Amygdala (tissue), 56 donors: ENCODE results near the gene TGFBR3L.

Source experiments
- DNase-seq, 56 donors: peaks; one replicate each; lab custom pipeline; 2025; lab: John Stamatoyannopoulos, UW

Gene TGFBR3L

DNA sequence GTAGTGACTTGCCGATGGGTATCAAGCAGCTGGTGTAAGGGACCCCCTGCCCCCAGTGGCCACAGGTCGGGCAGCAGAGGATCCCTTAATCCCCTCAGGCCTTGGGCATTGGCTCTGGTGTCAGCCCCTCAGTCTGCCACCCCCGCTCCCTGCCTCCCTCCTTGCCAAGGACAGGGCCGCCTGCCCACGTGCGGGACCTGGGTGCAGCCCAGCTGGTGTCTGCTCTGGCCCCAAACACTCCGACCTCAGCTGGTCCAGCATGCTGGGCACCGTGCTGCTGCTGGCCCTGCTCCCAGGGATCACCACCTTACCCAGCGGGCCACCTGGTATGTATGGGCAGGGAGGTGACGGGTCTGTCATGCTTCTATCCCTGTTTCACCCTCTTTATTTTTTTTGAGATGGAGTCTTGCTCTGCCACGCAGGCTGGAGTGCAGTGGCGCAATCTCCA lies at the start of gene TGFBR3L:
Gene TGFBR3L, plus strand, starts transcription at position 233 of the 448 bp plus-strand sequence.
- DNase-seq: no peak

- DNase-seq: no peak
Measured at GRCh38 chr19:7865262-7865911, 49.2 kb upstream of the TGFBR3L start.

DNA sequence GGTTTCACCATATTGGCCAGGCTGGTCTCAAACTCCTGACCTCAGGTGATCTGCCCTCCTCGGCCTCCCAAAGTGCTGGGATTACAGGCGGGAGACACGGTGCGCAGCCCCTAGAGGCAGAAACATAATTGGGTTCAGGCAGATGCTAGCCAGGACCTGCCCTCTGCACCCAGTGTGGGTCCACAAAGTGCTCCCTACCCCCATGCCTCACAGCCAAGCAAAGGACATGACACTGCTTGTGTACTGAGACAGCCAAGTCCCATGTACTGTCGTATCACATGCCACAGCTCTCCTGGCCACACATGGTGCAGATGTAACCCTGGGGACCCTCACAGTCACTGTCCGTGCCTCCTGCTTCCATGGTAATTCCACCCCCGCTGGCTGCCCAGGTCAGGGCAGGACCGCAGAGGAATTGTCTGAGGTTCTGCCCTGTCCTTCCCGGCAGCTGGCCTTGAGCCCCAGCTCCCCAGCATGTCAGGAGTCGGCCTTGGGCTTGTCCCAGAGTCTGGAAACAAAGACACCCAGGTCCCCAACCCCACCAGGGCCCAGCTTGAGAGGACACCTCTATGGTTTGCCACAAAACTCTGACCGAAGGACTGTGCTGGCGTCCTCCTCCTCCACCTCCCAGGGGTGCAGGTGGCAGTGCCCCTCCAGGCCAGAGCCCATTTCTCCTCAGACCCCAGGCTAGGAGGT lies 48.1 kb upstream of the TGFBR3L start:
- DNase-seq: no peak

DNA sequence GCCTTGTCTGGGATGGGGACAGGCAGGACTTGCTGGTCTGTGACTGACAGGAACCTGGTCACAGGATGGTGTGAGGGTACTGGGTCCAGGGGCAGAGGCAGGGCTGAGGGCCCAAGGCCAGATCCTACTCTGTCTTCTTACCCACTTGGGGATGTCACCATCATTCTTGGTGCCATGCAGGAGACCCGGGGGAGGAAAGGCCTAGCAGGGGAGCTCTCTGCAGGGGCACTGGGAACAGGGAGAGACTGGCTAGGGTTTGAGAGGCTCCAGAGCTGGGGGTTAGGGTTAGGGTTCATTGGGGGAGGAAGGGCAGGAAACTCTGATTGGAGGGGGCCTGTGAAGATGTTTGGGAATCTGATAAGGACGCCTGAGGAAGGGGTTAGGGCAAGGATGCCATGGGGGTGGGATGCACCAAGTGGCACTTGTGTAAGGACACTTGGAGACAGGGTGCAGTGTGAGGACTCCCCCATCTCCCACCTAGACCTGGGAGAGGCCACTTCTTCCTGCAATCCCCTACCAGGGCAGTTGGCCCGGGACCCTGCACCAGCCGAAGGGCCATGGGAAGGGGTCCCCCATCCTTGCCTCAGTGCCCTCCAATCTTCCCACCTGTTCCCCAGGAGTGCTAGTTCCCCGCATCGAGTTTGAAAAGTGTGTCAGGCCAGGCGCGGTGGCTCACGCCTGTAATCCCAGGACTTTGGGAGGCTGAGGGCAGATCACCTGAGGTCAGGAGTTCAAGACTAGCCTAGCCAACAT lies 47.4 kb upstream of the TGFBR3L start:
- DNase-seq: no peak

GRCh38 chr19:7868326-7868670 lies 46.3 kb upstream of the TGFBR3L start:
- DNase-seq: no peak

DNA sequence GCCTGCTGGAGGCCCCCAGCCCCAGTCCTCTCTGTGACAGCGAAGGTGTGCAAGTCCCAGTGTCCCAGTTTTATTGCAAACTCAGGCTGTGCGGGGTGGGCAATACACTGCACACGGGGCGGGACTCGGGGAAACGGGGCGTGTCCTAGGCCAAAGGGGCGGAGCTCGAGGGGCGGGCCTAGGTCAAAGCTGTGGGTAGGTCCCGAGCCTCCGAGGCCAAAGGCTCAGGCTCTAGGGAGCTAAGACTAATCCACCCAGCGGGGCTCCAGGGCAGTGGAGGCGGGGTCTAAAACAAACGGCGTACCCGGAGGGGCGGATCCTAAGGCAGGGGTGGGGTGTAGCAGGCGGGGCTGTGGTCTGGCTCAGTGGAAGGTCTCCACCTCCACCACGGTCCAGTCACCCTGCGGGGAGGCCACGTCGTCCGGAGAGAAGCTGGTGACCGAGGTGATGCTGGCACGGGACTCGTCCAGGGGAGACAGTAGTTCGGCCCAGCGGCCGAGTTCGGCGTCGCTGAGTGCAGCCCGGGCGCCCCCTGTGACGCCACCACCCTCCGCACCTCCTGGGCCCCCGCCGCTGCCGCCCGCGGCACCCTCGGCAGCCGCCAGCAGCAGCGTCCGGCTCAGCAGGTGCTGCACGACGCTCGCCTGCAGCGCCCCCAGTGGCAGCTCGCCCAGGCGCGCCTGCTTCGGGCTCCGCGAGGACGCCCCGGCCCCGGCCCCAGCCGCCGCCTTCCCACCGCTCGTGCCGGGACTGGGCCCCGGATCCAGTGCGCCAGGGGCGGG lies 45.8 kb upstream of the TGFBR3L start:
- DNase-seq: peak in 31 of 56 donors; percentile 18 to 81 (median 49)

DNA sequence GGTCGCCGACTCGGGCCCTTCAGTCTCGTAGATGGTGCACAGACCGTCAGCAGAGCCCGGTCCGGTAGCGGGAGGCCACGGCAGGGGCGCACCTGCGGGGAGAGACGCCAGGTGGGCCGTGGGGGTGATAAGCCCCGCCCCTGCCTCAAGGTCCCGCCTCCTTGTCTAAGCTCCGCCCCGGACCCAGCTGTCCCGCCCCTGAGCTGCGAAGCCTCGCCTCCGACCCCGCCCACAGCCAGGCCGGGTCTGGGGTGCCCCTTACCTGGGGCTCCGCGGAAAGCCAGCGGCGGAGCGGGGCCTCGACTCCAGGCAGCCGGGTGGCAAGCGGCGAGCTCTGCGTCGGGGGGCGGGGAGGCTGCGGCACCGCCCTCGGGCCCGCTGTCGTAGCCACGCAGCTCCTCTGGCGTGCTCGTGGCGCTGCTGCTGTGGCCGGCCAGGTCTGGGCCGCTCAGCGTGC lies 45.1 kb upstream of the TGFBR3L start:
- DNase-seq: peak in 29 of 56 donors; percentile 23 to 70 (median 45)

- DNase-seq: peak in 18 of 56 donors; percentile 19 to 84 (median 44)
Measured at GRCh38 chr19:7869910-7870511, 44.6 kb upstream of the TGFBR3L start.

DNA sequence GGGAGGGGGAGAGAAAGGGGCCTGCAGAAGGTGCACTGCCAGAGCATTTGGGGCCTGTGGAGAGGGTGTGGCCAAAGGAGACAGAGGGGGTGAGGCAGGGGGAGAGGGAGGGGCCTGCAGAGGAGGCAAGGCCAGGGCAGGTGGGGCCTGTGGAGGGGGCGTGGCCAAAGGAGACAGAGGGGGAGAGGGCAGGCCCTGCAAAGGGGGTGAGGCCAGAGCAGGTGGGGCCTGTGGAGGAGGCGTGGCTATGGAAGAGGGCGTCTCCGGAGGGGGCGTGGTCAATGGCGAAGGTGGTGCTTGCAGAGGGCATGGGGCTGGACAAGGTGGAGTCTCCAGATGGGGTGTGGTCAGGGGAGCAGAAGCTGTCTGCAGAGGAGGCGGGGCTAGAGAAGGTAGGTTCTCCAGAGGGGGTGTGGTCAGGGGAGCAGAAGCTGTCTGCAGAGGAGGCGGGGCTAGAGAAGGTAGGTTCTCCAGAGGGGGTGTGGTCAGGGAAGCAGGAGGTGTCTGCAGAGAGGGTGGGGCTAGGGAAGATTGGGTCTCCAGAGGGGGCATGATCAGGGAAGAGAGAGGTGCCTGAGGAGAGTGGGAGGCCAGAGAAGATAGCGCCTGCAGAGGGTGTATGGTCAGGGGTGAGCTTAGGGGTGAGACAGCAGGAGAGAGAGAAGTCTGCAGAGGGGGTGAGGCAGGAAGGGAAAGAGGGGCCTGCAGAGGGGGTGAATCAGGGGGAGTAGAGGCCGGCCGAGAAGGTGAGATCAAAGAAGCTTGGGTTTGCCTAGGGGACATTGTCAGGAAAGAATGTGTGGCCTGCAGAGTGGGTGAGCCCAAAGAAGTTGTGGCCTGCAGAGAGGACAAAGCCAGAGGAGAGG lies 43.8 kb upstream of the TGFBR3L start:
- peak in 31 of 56 donors; percentile 15 to 84 (median 40) for DNase-seq

DNA sequence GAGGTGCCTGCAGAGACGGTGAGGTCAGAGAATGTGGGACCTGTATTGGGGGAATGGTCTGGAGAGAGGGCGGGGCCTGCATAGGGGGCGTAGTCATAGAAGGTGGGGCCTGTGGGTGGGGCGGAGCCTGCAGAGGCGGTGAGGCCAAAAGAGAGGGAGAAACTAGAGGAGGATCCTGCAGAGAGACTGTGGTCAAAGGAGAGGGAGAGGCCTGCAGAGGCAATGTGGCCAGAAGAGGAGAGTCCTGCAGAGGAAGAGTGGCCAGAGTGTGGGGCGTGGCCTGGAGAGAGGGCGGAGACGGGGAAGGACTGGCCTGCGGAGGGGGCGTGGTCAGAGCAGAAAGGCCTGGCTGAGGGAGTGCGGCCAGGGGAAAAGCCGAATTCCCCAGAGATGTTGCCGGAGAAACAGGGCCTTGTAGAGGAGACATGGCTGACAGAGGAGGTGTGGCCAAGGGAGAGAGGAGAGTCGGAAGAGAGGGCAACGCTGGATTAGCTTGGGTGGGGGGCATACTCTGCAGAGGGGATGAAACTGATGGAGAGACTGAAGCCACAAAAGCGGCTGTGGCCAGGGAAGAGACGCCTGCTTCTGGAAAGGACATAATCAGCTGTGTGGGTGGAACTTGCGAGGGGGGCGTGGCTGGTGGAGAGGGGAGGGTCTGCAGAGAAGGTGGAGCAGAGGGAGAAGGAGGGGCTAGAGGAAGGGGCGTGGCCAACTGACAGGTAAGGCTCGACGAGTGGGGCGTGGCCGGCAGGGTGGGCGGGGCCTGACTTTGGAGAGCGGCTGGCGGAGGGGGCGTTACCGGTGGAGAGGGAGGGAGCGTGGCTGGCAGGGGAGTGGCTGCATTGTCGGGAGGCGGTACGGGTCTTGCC lies 43.0 kb upstream of the TGFBR3L start:
- peak in 47 of 56 donors; percentile 10 to 88 (median 50) for DNase-seq

DNA sequence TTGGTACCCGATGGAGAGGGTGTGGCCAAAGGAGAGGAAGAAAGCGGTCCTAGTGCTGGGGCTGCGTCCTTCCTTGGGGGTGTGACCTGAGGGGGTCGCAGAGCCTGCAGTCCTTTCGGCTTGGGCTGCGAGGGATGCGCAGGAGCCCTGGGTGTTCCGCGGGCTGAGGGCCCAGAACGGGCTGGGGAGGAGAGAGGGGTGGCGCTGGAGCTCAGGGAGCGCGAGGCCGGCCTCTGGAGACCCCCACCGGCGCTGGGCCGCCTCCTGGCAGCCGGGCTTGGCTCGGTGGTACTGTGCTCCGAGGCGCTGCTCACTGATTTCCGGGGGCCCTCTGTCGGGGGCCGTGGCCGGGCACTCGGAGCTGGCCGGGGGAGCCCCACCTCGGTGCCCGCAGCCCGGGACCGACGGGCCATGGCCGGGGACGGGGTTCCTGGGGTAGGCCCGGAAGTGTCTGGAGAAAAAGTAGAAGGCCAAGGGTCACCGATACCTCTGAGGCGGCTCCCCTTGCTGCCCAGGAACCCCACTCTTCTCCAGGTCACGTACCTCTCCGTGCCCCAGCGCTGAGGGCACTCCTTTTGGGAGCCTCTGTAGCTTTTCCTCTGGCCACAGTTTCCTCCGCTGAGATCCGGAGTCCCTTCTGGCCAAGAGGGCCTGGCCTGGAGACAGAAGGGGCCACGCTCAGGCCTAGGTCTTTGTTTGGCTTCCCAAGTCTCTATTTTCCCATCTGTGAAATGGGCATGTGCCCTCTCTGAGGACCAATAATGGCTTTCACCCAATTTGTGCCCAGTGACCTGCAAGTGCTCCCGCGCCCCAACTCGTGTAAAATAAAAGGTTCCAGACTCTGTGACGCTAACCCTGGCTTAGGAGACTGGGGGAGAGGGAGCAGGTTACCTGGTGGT lies 42.1 kb upstream of the TGFBR3L start:
- no peak for DNase-seq

DNA sequence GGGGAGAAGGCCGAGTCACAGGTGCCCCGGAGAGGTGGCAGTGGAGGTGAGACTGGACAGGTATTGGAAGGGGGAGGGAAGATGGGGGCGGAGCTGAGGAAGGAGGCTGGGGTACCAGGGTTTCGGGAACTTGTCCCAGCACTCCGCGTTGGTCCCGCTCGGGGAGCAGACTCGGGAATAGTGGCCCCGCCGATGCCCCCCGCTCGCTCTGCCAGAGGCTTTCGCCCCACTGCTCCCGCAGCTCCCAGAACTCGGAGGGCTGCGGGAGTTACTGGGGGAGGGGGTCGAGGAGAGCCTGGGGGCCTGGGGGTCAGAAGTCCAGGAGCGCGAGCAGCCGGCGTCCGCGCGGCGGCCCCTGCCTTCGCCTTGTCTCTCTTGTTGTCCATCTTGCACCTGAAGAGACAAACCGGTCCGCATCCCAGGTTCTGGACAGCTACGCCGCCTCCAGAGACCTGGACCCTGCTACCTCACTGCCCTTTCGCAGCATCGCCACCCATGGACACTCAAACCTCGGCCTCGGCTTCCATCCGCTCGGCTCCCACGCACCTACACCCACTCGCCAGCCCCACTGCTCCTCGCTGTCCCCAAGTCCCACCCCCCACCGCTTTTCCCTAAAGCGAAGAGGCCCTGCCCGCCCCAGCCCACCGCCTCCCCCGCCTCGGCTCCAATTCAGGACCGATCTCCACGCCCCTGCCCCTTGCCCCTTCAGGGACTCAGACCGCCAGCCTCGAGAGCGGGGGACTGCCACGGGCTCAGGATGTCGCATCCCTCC lies 41.1 kb upstream of the TGFBR3L start:
- peak in 2 of 56 donors; percentile 23 to 27 for DNase-seq

GRCh38 chr19:7874076-7874896 lies 40.3 kb upstream of the TGFBR3L start, which contains the start of gene PRR36:
PRR36 (minus strand) TSS chr19:7874390; CDS start chr19:7873689, 701 bp downstream.
- peak in 46 of 56 donors; percentile 18 to 76 (median 51) for DNase-seq

DNA sequence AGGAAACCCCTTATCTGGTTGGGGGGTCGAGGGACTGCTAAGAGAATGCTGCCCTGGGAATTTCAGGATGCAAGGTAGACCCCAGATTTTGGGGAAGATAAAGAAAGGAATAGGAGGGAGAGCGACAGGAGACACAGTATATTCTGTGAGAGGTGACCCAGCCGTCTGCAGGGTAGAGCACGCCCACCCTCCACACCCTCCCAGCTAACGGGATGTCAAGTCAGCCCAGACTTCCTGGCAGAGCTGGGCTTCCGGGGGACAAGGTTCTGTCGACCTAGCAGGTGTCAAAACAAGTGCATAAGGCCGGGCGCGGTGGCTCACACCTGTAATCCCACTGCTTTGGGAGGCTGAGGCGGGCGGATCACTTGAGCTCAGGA lies 39.7 kb upstream of the TGFBR3L start:
- DNase-seq: no peak

DNA sequence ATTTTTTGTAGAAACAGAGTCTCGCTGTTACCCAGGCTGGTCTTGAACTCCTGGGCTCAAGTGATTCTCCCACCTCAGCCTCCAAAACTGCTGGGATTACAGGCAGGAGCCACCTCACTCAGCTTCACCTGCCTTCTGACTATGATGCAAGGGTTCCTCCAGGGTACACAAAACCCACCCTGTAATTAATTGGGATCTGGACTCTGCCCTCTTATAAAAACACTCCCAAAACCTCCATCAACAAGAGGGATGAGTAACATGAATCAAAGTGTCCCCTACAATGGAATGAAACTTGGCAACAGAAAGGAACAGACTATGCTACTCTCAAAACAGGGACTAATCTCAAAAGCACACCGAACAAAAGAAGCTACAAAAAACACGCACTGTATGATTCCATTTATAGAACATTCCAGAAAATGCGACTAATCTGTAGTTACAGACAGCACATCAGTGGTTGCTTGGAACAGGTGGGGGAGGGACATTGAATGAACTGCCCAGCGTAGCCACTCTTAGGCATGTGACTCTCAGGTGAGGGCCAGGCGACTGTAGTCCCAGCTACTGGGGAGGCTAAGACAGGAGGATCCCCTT lies 37.3 kb upstream of the TGFBR3L start:
- DNase-seq: no peak
